ENCODE data around the gene TFAP2D.

The TFAP2D gene

GRCh38 chr6:50815436-50816114, 102.2 kb downstream of the TFAP2D start:
- H3K27ac ChIP-seq, result peak overlapping the region; percentile 47
- no peak for TF ChIP-seq ZFX (IDR thresholded peaks at IDR 0.05; ENCODE audit: borderline replicate concordance)
- TF ChIP-seq CTCF (IDR thresholded peaks at IDR 0.05), result peak; percentile 65

GRCh38 chr6:50816115-50816675, 102.9 kb downstream of the TFAP2D start:
- H3K27ac ChIP-seq, result peak overlapping the region; percentile 47
- no peak for TF ChIP-seq ZFX (IDR thresholded peaks at IDR 0.05; ENCODE audit: borderline replicate concordance)
- TF ChIP-seq CTCF (IDR thresholded peaks at IDR 0.05), result peak; percentile 64

GRCh38 chr6:50816947-50817645, 103.8 kb downstream of the TFAP2D start:
- no peak for TF ChIP-seq ZFX (IDR thresholded peaks at IDR 0.05; ENCODE audit: borderline replicate concordance)
- TF ChIP-seq CTCF (IDR thresholded peaks at IDR 0.05), result no peak
- peak overlapping the region; percentile 26 for H3K27ac ChIP-seq

GRCh38 chr6:50817646-50817950, 104.3 kb downstream of the TFAP2D start:
- H3K27ac ChIP-seq, result peak overlapping the region; percentile 26
- no peak for TF ChIP-seq CTCF (IDR thresholded peaks at IDR 0.05)

- peak overlapping the region; percentile 26; the same call in 1 of the 2 replicates for H3K27ac ChIP-seq
- TF ChIP-seq CTCF (IDR thresholded peaks at IDR 0.05), result no peak
- TF ChIP-seq ZFX (IDR thresholded peaks at IDR 0.05; ENCODE audit: borderline replicate concordance), result no peak
These were observed 104.7 kb downstream of the TFAP2D start for GRCh38 chr6:50818020-50818419.

- TF ChIP-seq CTCF (IDR thresholded peaks at IDR 0.05) (no peak), ZFX (IDR thresholded peaks at IDR 0.05; ENCODE audit: borderline replicate concordance) (no peak)
- H3K27ac ChIP-seq, result peak within 1 kb of the TSS; percentile 49
These were observed 105.3 kb downstream of the TFAP2D start, which contains the start of gene TFAP2B for GRCh38 chr6:50818673-50819072. Gene TFAP2B (plus strand): TSS chr6:50818871. CDS start chr6:50818892, 21 bp downstream.

GRCh38 chr6:50819466-50819903, 106.2 kb downstream of the TFAP2D start:
- H3K27ac ChIP-seq, result peak overlapping the region; percentile 49
- no peak for TF ChIP-seq CTCF (IDR thresholded peaks at IDR 0.05)
- no peak for TF ChIP-seq ZFX (IDR thresholded peaks at IDR 0.05; ENCODE audit: borderline replicate concordance)
